ENCODE results near the gene TMEM271. TPM values are rescaled to one million over a fixed set of nuclear protein-coding genes. Genes with fewer than 3 reads are reported as not detected.
A peak's percentile ranks its signal among the peaks of the same experiment; 100 is the strongest.

The TMEM271 gene
- total and polyA plus RNA-seq, 2 donors (not counting 3 experiments of a cell fraction or from before 2014, with no cell fraction given), result not detected

- POLR2A ChIA-PET, result no interaction called here
- dilution Hi-C loops (cut with MboI; ENCODE audit: extremely low pct_ligation_motif_present, low sequenced_read_pairs) (no loop called here), intact Hi-C loops (cut with micrococcal nuclease) (no loop called here)
- CTCF ChIA-PET, result no interaction called here
- Histone ChIP-seq H3K9me1 (replicated peaks; ENCODE audit: control insufficient read depth, extremely low read depth, insufficient read depth, low read length) (no peaks in the 10 kb centered on the region), H3K27ac (ENCODE audit: insufficient read depth, low read depth, low read length) (no peak overlapping the region), H3K36me3 (ENCODE audit: control insufficient read depth in 2 of 2, extremely low read depth in 1 of 2, insufficient read depth in 2 of 2, low read length in 2 of 2) (no peaks in the 10 kb centered on the region), H3K79me2 (ENCODE audit: control insufficient read depth, insufficient read depth, low read length) (no peaks in the 10 kb centered on the region), H3K4me3 (replicated peaks in 1 of 3; ENCODE audit: insufficient read depth in 1 of 3, low read depth in 1 of 3, low read length in 3 of 3) (no peak overlapping the region), H3K9ac (replicated peaks; ENCODE audit: extremely low read depth, insufficient read depth, low read length) (no peak overlapping the region), H3K4me1 (ENCODE audit: control insufficient read depth, extremely low read depth, insufficient read depth, low read length) (no peaks in the 10 kb centered on the region), H3K27me3 (ENCODE audit: control insufficient read depth in 2 of 2, insufficient read depth in 2 of 2, low read length in 2 of 2) (peaks cover 36 to 51% of the 10 kb centered on the region in 2 experiments), H2AFZ (ENCODE audit: low read depth, low read length) (no peak overlapping the region), H3K9me3 (replicated peaks; ENCODE audit: control insufficient read depth, insufficient read depth, low read length) (no peaks in the 10 kb centered on the region), H3K4me2 (ENCODE audit: insufficient read depth, low read length) (no peak overlapping the region), H4K20me1 (replicated peaks; ENCODE audit: control insufficient read depth, extremely low read depth, insufficient read depth, low read length) (no peaks in the 10 kb centered on the region)
- TF ChIP-seq EZH2 (IDR thresholded peaks at IDR 0.05; ENCODE audit: borderline replicate concordance, low read depth, low read length, severe bottlenecking) (peak; percentile 65), FOS (IDR thresholded peaks at IDR 0.05; ENCODE audit: borderline replicate concordance, insufficient read depth, low read length) (no peak), MAX (IDR thresholded peaks at IDR 0.05; ENCODE audit: insufficient read depth, insufficient read length) (no peak), CTCF (IDR thresholded peaks at IDR 0.05; ENCODE audit: extremely low read depth in 1 of 2, insufficient read depth in 1 of 2, low read depth in 1 of 2, low read length in 2 of 2) (no peak), POLR2A (IDR thresholded peaks at IDR 0.05; ENCODE audit: low read depth, low read length) (no peak), GATA2 (IDR thresholded peaks at IDR 0.05; ENCODE audit: insufficient read depth, insufficient read length, low read depth, low read length) (no peak), MYC (IDR thresholded peaks at IDR 0.05; ENCODE audit: low read depth, low read length) (no peak), JUN (IDR thresholded peaks at IDR 0.05; ENCODE audit: borderline replicate concordance, insufficient read depth, insufficient read length, low read depth) (no peak), POLR2AphosphoS5 (IDR thresholded peaks at IDR 0.05; ENCODE audit: insufficient read depth, low read depth, low read length) (no peak)
- BruUV-seq (replicated peaks), result no TSS peak
- peak; percentile 47 for FAIRE-seq
- DNase-seq (ENCODE audit: low read depth, low spot score), result peak; percentile 24
These were observed 584 bp downstream of the TMEM271 start for GRCh38 chr4:575281-576141.

Data from endothelial cell of umbilical vein (primary cell).